Loucy (cell line): ENCODE results near the gene COLQ.

ENCODE experiments used
- EZH2phosphoT487 ChIP-seq: fragments of 200-600 bp; IDR thresholded peaks from 2 replicates; pipeline ENCODE4 v1.6.1; 2018; ENCODE audit warnings: antibody characterized with exemption, mild to moderate bottlenecking, moderate library complexity, borderline replicate concordance
- TF ChIP-seq, protein P1 (sequence below): fragments of 200-600 bp; sonication (generic); conservative IDR thresholded peaks from 2 replicates; pipeline ENCODE4 v1.5.1; 2014; ENCODE audit warnings: mild to moderate bottlenecking, antibody characterized with exemption, low read length

DNA sequence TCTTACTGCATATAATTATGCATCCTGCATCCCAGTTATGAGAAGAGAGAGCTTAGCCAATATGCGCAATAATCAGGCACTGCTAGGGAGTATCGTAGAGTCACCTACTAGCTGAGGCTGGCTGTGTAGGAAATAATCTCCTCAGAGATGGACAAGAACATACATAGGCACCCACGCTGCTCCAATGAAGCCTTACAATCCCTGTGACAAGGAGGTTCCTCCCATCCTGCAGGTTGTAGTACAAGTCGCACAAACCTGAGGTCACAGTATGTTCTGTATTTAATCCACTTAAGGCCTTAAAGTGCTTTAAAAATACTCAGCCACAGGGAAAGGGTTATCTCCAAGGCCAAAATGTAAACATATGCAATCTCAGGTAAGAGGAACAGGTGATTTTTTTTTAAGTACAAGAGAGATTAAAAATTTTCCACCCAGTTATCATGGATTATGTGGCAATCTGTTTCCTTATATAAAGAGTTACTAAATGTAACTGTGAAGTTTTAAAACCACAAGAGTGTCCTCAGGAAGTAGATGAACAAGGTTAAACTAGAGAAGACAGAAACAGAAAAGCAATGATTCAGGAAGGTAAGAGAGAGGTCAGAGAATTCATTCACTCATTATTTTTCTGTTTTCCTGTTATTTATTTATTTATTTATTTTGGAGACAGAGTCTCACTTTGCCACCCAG, 7.5 kb upstream of the COLQ start:
- TF ChIP-seq, protein P1, sequence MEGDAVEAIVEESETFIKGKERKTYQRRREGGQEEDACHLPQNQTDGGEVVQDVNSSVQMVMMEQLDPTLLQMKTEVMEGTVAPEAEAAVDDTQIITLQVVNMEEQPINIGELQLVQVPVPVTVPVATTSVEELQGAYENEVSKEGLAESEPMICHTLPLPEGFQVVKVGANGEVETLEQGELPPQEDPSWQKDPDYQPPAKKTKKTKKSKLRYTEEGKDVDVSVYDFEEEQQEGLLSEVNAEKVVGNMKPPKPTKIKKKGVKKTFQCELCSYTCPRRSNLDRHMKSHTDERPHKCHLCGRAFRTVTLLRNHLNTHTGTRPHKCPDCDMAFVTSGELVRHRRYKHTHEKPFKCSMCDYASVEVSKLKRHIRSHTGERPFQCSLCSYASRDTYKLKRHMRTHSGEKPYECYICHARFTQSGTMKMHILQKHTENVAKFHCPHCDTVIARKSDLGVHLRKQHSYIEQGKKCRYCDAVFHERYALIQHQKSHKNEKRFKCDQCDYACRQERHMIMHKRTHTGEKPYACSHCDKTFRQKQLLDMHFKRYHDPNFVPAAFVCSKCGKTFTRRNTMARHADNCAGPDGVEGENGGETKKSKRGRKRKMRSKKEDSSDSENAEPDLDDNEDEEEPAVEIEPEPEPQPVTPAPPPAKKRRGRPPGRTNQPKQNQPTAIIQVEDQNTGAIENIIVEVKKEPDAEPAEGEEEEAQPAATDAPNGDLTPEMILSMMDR = no peak
- TF ChIP-seq EZH2phosphoT487 = no peak
